Measurements from ENCODE around the gene STAT4.
"Not testable (repeated sequence)": the region's sequence is repeated elsewhere in the genome, so short reads cannot be mapped to it uniquely, and the experiment has no call there.

Gene STAT4

DNA sequence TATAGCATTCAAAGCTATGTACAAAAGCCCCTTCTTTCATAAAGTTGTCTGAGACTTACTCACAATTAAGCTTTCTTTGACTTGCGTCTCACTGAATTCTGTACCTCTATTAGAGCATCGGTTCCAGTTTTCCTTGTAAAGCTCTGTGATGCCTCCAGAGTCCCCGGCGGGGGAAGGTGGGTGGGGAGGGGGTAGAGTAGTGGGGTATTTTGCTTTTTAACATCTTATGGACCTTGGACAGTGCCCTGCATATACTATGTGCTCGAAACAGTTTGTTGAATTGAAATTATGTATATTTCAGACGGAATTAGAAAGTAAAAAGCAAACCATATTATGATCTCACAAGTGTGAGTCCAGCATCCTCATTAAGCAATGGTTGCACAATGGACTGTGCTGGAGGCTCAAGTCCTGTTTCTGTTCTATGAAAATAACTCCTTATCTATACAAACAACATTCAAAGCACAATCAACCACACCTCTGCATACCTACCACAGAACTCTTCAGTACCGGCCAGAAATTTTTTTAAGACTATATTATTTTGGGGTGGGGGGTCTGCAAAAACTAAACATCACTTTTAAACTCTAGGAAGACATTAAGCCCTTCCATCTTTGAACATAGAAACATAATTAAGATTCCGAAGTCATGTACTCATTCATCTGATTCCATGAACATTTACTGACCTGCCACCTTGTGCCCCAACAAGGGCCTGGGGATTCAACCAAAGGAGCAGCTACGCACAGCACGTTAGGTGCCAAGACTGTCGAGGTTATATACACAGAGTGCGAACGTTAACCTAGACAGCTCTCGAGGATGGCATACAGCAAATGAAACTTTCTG is 137.7 kb downstream of the STAT4 start:
- no peak for DNase-seq

GRCh38 chr2:191012346-191012745 is 138.4 kb downstream of the STAT4 start:
- DNase-seq: no peak

- no peak for DNase-seq
Observed at GRCh38 chr2:191010887-191011885, 139.6 kb downstream of the STAT4 start.

GRCh38 chr2:191009541-191010374 is 141.0 kb downstream of the STAT4 start:
- DNase-seq: no peak

- no peak for DNase-seq
Observed at GRCh38 chr2:191008286-191008685, 142.5 kb downstream of the STAT4 start.

- DNase-seq: no peak
Observed at GRCh38 chr2:191006997-191007783, 143.6 kb downstream of the STAT4 start.

DNA sequence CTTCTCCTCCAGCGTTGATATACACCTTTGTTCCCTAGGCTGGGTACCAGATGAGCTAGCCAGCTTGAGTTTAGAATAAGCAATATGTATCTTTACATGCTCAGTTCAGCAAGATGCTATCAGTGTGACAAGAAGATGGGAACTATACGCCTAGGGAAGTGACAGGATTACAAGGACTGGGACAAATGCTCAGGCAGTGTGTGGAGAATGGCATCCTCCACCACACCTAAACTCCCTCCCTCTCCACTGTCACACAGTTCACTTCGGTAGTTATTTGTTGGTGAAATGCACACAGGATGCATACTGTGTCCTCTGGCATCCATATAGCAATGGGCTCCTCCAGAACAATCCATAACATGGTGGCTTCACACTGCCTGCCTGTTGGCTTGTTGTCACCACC is 144.5 kb downstream of the STAT4 start:
- no peak for DNase-seq

DNA sequence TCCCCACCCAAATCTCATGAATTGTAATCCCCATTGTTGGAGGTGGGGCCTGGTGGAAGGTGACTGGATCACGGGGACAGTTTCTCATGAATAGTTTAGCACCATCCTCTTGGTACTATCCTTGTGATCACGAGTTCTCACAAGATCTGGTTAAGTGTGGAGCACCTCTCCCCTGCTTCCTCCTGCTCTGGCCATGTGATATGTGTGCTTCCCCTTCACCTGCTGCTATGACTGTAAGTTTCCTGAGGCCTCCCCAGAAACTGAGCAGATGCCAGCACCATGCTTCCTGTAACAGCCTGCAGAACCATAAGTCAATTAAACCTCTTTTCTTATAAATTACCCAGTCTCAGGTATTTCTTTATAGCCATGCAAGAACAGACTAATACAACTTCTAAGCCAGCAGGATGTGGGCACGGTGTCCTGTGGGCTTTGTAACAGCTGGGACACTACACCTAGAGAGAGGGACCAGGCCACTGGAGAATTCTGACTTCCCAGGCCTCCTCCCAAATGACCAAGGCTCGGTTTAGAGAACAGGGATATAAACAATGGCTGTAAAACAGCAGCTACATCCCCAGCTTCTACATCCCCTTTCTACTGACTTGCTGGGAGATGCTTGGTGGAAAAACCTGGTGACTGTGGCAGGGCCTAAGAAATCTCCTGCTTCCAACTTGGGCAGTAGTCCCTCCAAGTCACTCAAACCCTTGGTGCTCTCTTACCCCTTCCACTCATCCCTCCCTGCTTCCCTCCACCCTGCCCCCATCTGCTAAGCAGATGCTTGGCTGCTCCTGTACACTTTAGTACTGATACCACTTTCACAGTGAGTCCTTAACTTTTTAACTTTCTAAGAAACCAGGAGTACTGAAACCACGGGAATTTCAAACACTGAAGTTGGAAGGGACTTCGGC is 147.1 kb downstream of the STAT4 start:
- DNase-seq: no peak

DNA sequence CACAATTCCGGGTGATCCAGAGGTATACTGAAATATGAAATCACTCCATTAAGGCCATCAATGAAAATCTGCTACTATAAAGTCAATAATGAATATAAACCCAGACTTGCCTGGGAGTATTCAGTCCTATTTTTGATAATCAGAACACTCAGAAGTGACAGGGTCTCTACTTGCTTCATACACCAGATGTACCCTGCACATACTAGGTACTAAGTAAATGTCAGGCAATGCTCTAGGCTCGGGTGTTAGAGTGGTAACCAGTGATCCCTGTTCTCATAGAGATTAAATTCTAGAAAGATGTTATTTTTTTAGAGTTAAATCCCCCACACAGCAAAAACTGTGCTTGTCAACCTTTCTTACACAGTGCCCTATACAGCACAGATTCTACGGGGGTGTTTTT is 149.2 kb downstream of the STAT4 start:
- no peak for DNase-seq

DNA sequence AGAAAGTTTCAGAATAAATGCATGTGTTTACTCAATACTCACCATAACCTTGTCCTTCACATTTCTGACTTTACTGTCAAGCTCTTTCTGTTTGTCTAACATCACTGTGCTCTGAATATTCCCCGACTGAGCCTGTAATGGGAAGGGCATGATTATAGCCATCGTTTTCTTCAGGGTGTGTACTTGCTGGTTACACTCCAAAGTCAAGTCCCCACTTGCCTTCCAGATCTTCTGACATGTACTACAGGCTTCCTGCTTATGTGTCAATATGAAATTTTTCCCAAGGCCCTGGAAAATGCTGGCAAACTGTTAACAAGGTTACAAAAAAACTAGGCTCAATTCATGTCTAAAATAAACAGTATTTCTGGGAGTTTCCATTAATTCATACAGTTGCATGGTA is 149.8 kb downstream of the STAT4 start:
- no peak for DNase-seq

GRCh38 chr2:190999949-191000665 is 150.7 kb downstream of the STAT4 start:
- DNase-seq: no peak

- no peak for DNase-seq
Observed at GRCh38 chr2:190999058-190999457, 151.7 kb downstream of the STAT4 start.

DNA sequence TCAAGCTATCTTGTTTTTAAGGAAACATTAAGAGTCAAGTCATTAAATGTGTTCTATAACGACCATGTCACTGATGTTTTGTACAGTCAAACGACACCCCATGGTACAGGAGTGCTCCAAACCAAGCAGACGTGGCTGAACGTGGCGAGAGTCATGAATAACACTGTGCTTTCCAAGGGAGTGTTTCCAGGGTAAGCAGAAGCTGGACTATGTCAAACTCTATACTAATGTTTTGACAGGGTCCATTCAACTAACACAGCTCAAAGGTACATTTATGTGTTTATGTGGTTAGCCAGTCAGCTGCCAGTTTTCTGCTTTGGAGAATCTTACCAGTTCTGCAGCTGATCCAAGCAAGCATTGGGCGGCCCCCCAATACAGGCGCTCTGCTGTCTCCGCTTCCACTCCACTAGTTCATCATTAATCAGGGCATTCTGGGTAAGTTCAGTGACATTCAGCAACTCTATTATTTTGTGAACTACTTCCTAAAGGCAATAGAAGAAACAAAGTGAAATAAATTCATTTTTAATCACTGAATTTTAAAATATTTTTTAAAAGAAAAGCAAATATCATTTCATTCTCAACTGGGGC is 153.2 kb downstream of the STAT4 start:
- DNase-seq: no peak

GRCh38 chr2:190996947-190997346 is 153.8 kb downstream of the STAT4 start:
- DNase-seq: no peak

DNA sequence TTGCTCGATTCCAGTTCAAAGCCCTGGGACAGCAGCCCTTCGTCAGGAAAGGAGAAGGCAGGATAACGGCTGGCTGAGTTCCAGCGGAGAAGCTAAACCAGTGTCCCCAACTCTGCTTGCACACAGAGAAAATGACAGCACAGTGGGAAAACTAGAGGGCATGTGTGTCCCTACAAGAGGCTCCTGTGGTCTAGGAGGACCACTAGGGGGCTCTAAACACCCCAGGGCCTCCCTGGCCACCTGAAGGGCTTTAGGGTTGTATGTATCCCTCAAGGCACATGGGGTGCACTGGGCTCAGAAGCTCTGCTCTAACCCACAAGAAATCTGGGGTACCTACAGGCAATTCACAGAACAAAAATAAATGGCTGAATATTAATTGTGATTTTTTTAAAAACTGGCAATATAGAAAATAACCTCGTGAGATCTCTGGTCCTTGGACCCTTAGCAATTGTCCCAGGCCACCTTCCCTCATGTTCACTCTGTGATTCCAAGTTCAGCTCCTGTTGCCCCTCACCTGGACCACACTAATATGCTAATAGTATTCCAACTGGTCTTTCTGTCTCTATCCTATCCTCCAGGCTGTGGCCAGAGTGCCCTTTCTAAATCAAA is 154.4 kb downstream of the STAT4 start:
- no peak for DNase-seq

GRCh38 chr2:190995315-190995714 is 155.5 kb downstream of the STAT4 start:
- DNase-seq: not testable (repeated sequence)

DNA sequence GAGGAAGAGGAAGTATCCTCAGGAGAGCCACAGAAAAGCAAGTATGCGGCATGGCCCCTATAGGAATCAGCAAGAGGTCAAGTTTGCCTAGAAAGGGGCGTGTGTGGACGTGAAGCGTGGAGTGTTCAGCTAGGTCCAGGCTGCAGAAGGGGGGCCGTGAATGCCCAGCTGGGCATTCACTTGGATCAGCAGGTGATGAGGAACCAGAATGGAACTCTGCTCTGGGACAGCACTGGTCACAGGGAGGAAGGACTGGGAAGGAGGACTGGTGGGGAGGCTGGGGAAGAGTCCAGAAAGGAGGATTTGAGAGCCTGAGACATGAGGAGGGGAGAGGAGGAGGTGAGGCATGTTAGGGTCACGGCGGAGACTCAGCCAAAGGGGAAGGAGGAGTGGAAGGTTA is 156.6 kb downstream of the STAT4 start:
- DNase-seq: no peak

- no peak for DNase-seq
Observed at GRCh38 chr2:190993292-190993643, 157.5 kb downstream of the STAT4 start.

DNA sequence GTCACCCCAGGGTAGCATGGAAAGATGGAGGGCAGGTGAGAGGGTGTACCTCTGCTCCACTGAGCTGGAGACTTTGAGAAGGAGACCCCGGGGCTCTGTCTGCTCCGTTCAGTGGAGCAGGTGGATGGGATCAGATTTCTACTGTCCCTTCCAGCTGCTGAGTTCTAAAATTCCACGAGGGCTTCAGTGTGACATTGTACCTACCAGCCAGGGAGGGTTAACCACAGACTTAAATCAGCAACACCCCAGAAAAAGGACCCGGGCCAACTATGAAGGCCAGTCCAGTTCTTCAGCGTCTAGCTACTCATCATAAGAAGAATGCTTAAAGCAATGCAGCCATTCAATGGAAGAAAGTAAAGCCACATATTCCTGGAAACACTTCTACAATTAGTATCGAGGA is 160.7 kb downstream of the STAT4 start:
- DNase-seq: no peak
